Adrenal gland (tissue), 12 donors: ENCODE data around the gene SUPT5H. TPM values are rescaled to one million over a fixed set of nuclear protein-coding genes. Genes with fewer than 3 reads are reported as not detected.

Source experiments
- DNase-seq, 7 donors: peaks; one replicate each; pipeline ENCODE4 v3.0.0-alpha.2; 2019 to 2020
- H3K27ac ChIP-seq, 5 donors: fragments of 200-600 bp; sonication (generic) in 4 of 5; 1 replicate in 3 of 5; 2 replicates in 2 of 5; pipeline versions ENCODE4 v1.5.1 to v1.8.0; 2016 to 2020; ENCODE audit warnings: mild to moderate bottlenecking in 1 of 5
- H3K27me3 ChIP-seq: fragments of 200-600 bp; 2 replicates; pipeline ENCODE4 v1.8.0; 2021
- H3K36me3 ChIP-seq, 2 donors: fragments of 200-600 bp; replicated peaks in 1 of 2; 1 replicate in 1 of 2; 2 replicates in 1 of 2; pipeline versions ENCODE4 v1.5.1 to v1.8.0; 2018 to 2022
- H3K4me1 ChIP-seq, 2 donors: fragments of 200-600 bp; replicated peaks in 1 of 2; 1 replicate in 1 of 2; 2 replicates in 1 of 2; pipeline versions ENCODE4 v1.5.1 to v1.8.0; 2018 to 2021
- H3K4me3 ChIP-seq, 4 donors: fragments of 200-600 bp; sonication (generic) in 3 of 4; one replicate each; pipeline ENCODE4 v1.5.1; 2016 to 2018
- H3K9me3 ChIP-seq, 3 donors: fragments of 200-600 bp; sonication (generic) in 1 of 3; replicated peaks in 1 of 3; 1 replicate in 2 of 3; 2 replicates in 1 of 3; pipeline versions ENCODE4 v1.5.1 to v1.8.0; 2016 to 2021
- CTCF ChIP-seq, 6 experiments: fragments of 450-650 bp in 4 of 6; fragments of 200-600 bp in 2 of 6; sonication (generic) in 1 of 6; IDR thresholded peaks; 1 replicate in 5 of 6; 2 replicates in 1 of 6; pipeline versions ENCODE4 v1.5.1 to v1.8.0; 2016 to 2021; ENCODE audit warnings: antibody characterized with exemption in 6 of 6, mild to moderate bottlenecking in 2 of 6, moderate library complexity in 1 of 6
- POLR2A ChIP-seq, 2 donors: fragments of 450-650 bp; IDR thresholded peaks; one replicate each; pipeline ENCODE4 v1.6.1; 2017; ENCODE audit warnings: antibody characterized with exemption in 2 of 2, mild to moderate bottlenecking in 2 of 2, moderate library complexity in 1 of 2
- WGBS, 4 donors: extraction: QIAGEN DNeasy Blood & Tissue Kit in 2 of 4; methylation state at CpG; one replicate each; pipeline versions ENCODE4 v1.1.5 to v1.1.7; 2013 to 2017; 5-methylcytosine and 5-hydroxymethylcytosine counted together
- intact Hi-C, 2 donors: fragments of 100-400 bp; cut with DNase I; formaldehyde crosslinking; loops; one replicate each; pipeline versions ENCODE4 v1.14.1 to v1.15.0; 2022 to 2023
- polyA plus RNA-seq, 3 donors: library from polyadenylated mRNA; stranded (reverse); fragments of 200-250 nt in 2 of 3; fragments of 350-450 nt in 1 of 3; fragmentation: Illumina TruSeq in 1 of 3; extraction: RNeasy Lipid Tissue Mini Kit (QIAGEN cat#74804) in 1 of 3; gene quantifications; one replicate each; pipeline ENCODE4 v1.2.3, GENCODE V29; 2013 to 2014
- total RNA-seq, 9 donors: library from RNA; depleted of rRNA in 4 of 9; stranded (reverse); fragments of >200 nt in 4 of 9; fragments of 120-200 nt in 1 of 9; fragmentation: NEBNext Ultra II Directional in 1 of 9; extraction: Animal tissue kit (Norgen Biotek cat#: 25700) in 1 of 9; gene quantifications; one replicate each; pipeline versions ENCODE4 v1.1.0 to v1.2.4, GENCODE V29; 2013 to 2023
- donor health status: healthy with polysubstance abuse.
- donor health status: Bipolar disorder and iron deficiency.
- donor health status: DM: yes; HTN: yes; CAD: no.
- donor health status: DM: no; HTN: no; CAD: no.
- donor health status: DM: no; HTN: no; CAD: no.
- donor health status: DM: yes; HTN: yes; CAD: no.

Gene SUPT5H
- total and polyA plus RNA-seq, 12 donors: 42.0 to 612 (median 99.1) TPM

GRCh38 chr19:39481229-39481545, 35.8 kb downstream of the SUPT5H start:
- Histone ChIP-seq H3K27ac (peak overlapping the region in 3 of 5 donors; percentile 52 to 85 (median 78)), H3K4me1 (peaks cover 8 to 18% of the 10 kb centered on the region in 2 donors), H3K4me3 (peak overlapping the region; percentile 36 to 93 (median 82)), H3K9me3 (no peaks in the 10 kb centered on the region), H3K27me3 (no peaks in the 10 kb centered on the region), H3K36me3 (peaks cover 0 to 5% of the 10 kb centered on the region in 2 donors)
- TF ChIP-seq CTCF (IDR thresholded peaks at IDR 0.05) (no peak), POLR2A (IDR thresholded peaks at IDR 0.05) (no peak)
- no peak for DNase-seq
- WGBS, 4 donors: 0 to 2% (median 2%) methylated on average over 8 to 12 of the region's 12 CpGs
- intact Hi-C loops: no loop called here

GRCh38 chr19:39481676-39482075, 36.3 kb downstream of the SUPT5H start:
- no peak overlapping the region for H3K27ac ChIP-seq
- 60 to 78% (median 72%) methylated on average over 11 of the region's 11 CpGs for WGBS, 4 donors
- peaks cover 8 to 18% of the 10 kb centered on the region in 2 donors for H3K4me1 ChIP-seq
- peaks cover 0 to 3% of the 10 kb centered on the region in 2 donors for H3K36me3 ChIP-seq
- intact Hi-C loops: no loop called here
- no peaks in the 10 kb centered on the region for H3K9me3 ChIP-seq
- DNase-seq: no peak
- peak overlapping the region in 2 of 4 donors; percentile 87 to 93 for H3K4me3 ChIP-seq
- no peaks in the 10 kb centered on the region for H3K27me3 ChIP-seq
- TF ChIP-seq CTCF (IDR thresholded peaks at IDR 0.05) (no peak), POLR2A (IDR thresholded peaks at IDR 0.05) (no peak)

GRCh38 chr19:39483141-39483540, 37.8 kb downstream of the SUPT5H start:
- Histone ChIP-seq H3K27ac (no peak overlapping the region), H3K4me1 (peaks cover 8 to 18% of the 10 kb centered on the region in 2 donors), H3K27me3 (no peaks in the 10 kb centered on the region), H3K9me3 (no peaks in the 10 kb centered on the region), H3K36me3 (peaks cover 0 to 11% of the 10 kb centered on the region in 2 donors), H3K4me3 (no peak overlapping the region)
- DNase-seq: no peak
- WGBS, 4 donors: 61 to 81% (median 72%) methylated on average over 5 to 6 of the region's 6 CpGs
- intact Hi-C loops: no loop called here
- TF ChIP-seq POLR2A (IDR thresholded peaks at IDR 0.05) (no peak), CTCF (IDR thresholded peaks at IDR 0.05) (no peak)

GRCh38 chr19:39489756-39490155, 44.4 kb downstream of the SUPT5H start:
- 82 to 85% (median 84%) methylated on average over 5 to 10 of the region's 10 CpGs for WGBS, 4 donors
- Histone ChIP-seq H3K9me3 (no peaks in the 10 kb centered on the region), H3K27ac (no peak overlapping the region), H3K27me3 (no peaks in the 10 kb centered on the region), H3K4me1 (no peaks in the 10 kb centered on the region), H3K36me3 (peaks cover 0 to 44% of the 10 kb centered on the region in 2 donors), H3K4me3 (no peak overlapping the region)
- TF ChIP-seq POLR2A (IDR thresholded peaks at IDR 0.05) (no peak), CTCF (IDR thresholded peaks at IDR 0.05) (no peak)
- DNase-seq: no peak
- intact Hi-C loops: no loop called here
